Stimulated activated CD8-positive, alpha-beta memory T cell treated with anti-CD3 and anti-CD28 coated beads, Interleukin-4, amount 100 ng/mL, for 48 hours (primary cell): ENCODE results near the gene MSRB3.
"Not testable (repeated sequence)": the region's sequence is repeated elsewhere in the genome, so short reads cannot be mapped to it uniquely, and the experiment has no call there.

Source experiments
- DNase-seq: peaks from one replicate; pipeline ENCODE4 v3.0.0-alpha.2; 2020

The MSRB3 gene

GRCh38 chr12:65407388-65408149, 129.1 kb downstream of the MSRB3 start:
- no peak for DNase-seq

GRCh38 chr12:65408441-65408840, 130.0 kb downstream of the MSRB3 start:
- no peak for DNase-seq

GRCh38 chr12:65409726-65410125, 131.2 kb downstream of the MSRB3 start:
- no peak for DNase-seq

- DNase-seq: no peak
Observed at GRCh38 chr12:65411171-65411570, 132.7 kb downstream of the MSRB3 start.

- no peak for DNase-seq
Observed at GRCh38 chr12:65414526-65414925, 136.0 kb downstream of the MSRB3 start.

GRCh38 chr12:65415826-65416225, 137.3 kb downstream of the MSRB3 start:
- DNase-seq: no peak

- no peak for DNase-seq
Observed at GRCh38 chr12:65419284-65420072, 141.0 kb downstream of the MSRB3 start.

GRCh38 chr12:65420941-65421340, 142.5 kb downstream of the MSRB3 start:
- no peak for DNase-seq

GRCh38 chr12:65427646-65428045, 149.2 kb downstream of the MSRB3 start:
- DNase-seq: no peak

GRCh38 chr12:65430006-65430405, 151.5 kb downstream of the MSRB3 start:
- DNase-seq: no peak

- no peak for DNase-seq
Observed at GRCh38 chr12:65430571-65431306, 152.3 kb downstream of the MSRB3 start.

GRCh38 chr12:65432114-65432513, 153.6 kb downstream of the MSRB3 start:
- no peak for DNase-seq

- no peak for DNase-seq
Observed at GRCh38 chr12:65432651-65433050, 154.2 kb downstream of the MSRB3 start.

GRCh38 chr12:65434737-65435136, 156.3 kb downstream of the MSRB3 start:
- no peak for DNase-seq

- DNase-seq: no peak
Observed at GRCh38 chr12:65443038-65443437, 164.6 kb downstream of the MSRB3 start.

- DNase-seq: no peak
Observed at GRCh38 chr12:65444996-65445395, 166.5 kb downstream of the MSRB3 start.

- no peak for DNase-seq
Observed at GRCh38 chr12:65446901-65447300, 168.4 kb downstream of the MSRB3 start.

- DNase-seq: no peak
Observed at GRCh38 chr12:65449400-65449799, 170.9 kb downstream of the MSRB3 start.

- no peak for DNase-seq
Observed at GRCh38 chr12:65450625-65451024, 172.1 kb downstream of the MSRB3 start.

GRCh38 chr12:65454115-65454787, 175.8 kb downstream of the MSRB3 start:
- no peak for DNase-seq

- DNase-seq: not testable (repeated sequence)
Observed at GRCh38 chr12:65457341-65457740, 178.9 kb downstream of the MSRB3 start.

- DNase-seq: no peak
Observed at GRCh38 chr12:65458718-65459117, 180.2 kb downstream of the MSRB3 start.

GRCh38 chr12:65459545-65459944, 181.1 kb downstream of the MSRB3 start:
- no peak for DNase-seq
